Activated naive CD4-positive, alpha-beta T cell treated with anti-CD3 and anti-CD28 coated beads, Interleukin-2, amount 50 U/mL, for 16 hours (primary cell): ENCODE data around the gene KRTAP4-2.
"Not testable (repeated sequence)": the region's sequence is repeated elsewhere in the genome, so short reads cannot be mapped to it uniquely, and the experiment has no call there.

Experiments used
- DNase-seq: peaks from one replicate; pipeline ENCODE4 v3.0.0-alpha.2; 2020

KRTAP4-2 gene

GRCh38 chr17:41177727-41178271 lies at the start of gene KRTAP4-2:
Gene KRTAP4-2, minus strand, starts transcription at chr17:41178221. Its CDS starts 57 bp downstream, at chr17:41178164.
- no peak for DNase-seq

- DNase-seq = not testable (repeated sequence)
Measured at GRCh38 chr17:41226598-41227095, 48.6 kb upstream of the KRTAP4-2 start, which contains the start of gene KRTAP9-2. Gene KRTAP9-2, plus strand, starts transcription at chr17:41226648. Its CDS starts 7 bp downstream, at chr17:41226655.

GRCh38 chr17:41226051-41226450 lies 48.0 kb upstream of the KRTAP4-2 start:
- no peak for DNase-seq

DNA sequence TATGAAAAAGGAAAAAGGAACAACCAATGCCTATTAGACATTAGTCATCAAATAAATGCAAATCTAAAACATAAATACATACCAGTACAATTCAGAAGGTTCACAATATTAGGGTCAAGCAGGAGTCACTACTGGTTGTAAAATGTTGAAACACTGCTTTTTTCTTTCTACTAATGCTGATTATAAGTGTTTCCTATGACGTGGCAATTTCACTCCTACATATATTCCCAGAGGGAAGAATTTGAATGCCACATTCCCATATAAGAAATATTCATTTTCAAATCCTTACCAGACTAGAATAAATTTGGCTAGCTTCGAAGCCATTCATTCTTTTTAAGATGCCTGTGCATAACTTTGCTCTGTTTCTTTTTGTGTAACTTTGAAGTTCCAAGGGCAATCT lies 45.8 kb upstream of the KRTAP4-2 start:
- no peak for DNase-seq

- DNase-seq = no peak
Measured at GRCh38 chr17:41215681-41216080, 37.7 kb upstream of the KRTAP4-2 start.

- no peak for DNase-seq
Measured at GRCh38 chr17:41212524-41213169, 34.6 kb upstream of the KRTAP4-2 start.

GRCh38 chr17:41211845-41212466 lies 33.9 kb upstream of the KRTAP4-2 start:
- DNase-seq = no peak

DNA sequence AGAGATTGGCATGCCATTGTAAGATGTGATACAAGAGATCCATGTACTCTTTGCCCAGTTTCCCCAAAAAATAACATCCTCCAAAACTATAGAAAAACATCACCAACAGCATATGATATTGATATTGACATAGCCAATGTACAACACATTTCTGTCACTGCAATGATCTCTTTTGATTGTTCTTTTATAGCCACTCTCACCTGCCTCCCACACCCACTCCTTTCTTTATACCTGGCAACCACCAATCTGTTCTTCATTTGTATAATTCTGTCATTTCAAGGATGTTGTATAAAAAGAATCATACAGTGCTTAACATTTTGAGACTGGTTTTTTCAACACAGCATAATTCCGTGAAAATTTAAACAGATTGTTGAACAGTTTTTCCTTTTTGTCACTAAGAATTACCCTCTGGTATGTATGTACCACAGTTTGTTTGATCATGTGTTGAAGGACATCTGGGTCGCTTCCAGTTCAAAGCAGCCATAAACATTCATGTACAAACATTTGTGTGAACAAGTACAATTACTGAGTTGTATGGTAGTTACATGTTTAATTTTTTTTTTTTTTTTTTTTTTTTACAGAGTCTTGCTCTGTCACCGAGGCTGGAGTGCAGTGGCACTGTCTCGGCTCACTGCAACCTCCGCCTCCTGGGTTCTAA lies 21.5 kb upstream of the KRTAP4-2 start:
- DNase-seq = no peak

DNA sequence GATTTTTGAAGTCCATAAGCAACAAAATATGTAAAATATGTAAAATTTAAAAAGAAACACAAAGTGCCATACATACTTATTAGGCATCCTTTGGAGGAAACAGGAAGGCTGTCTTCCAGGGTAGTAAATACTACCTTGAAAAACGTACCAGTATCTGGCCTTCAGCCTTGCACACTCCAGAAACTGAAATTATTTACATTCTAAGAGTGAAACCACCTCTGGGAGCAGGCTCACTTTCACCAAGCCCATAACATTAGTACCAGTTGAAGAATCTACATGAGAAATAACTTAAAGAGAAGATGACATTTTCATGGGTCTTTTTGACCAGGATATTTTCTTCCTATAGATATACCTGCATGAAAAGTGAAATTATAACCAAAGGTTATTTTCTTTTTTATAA lies 18.0 kb upstream of the KRTAP4-2 start:
- no peak for DNase-seq

- DNase-seq = no peak
Measured at GRCh38 chr17:41190328-41190727, 12.3 kb upstream of the KRTAP4-2 start.

DNA sequence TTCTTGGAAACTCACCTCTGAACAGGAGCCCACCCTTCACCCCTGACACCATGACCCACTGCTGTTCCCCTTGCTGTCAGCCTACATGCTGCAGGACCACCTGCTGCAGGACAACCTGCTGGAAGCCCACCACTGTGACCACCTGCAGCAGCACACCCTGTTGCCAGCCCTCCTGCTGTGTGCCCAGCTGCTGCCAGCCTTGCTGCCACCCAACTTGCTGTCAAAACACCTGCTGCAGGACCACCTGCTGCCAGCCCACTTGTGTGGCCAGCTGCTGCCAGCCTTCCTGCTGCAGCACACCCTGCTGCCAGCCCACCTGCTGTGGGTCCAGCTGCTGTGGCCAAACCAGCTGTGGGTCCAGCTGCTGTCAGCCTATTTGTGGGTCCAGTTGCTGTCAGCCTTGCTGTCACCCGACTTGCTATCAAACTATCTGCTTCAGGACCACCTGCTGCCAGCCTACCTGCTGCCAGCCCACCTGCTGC lies 11.9 kb upstream of the KRTAP4-2 start, which contains the start of gene KRTAP9-1:
TSS of gene KRTAP9-1 (plus strand) at position 51 of the 482 bp plus-strand sequence. CDS start at position 51, 0 bp downstream.
- DNase-seq = not testable (repeated sequence)

DNA sequence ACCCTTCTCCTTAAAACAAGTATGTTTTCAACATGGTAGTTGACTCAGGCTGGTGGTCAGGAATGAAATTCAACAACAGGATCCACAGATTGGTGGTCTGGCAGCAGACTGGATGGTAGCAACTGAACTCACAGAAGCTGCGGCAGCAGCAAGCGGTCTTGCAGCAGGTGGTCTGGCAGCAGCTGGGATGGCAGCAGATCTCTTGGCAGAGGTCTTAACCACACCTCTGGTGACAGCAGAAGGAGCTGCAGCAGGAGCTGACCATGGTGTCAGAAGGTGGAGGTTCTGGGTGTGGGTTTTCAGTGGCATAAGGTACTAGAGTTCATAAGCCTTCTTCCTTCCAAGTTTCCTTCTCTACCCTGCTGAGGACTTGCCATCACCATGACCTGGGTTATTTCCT lies 8.9 kb upstream of the KRTAP4-2 start:
- no peak for DNase-seq

DNA sequence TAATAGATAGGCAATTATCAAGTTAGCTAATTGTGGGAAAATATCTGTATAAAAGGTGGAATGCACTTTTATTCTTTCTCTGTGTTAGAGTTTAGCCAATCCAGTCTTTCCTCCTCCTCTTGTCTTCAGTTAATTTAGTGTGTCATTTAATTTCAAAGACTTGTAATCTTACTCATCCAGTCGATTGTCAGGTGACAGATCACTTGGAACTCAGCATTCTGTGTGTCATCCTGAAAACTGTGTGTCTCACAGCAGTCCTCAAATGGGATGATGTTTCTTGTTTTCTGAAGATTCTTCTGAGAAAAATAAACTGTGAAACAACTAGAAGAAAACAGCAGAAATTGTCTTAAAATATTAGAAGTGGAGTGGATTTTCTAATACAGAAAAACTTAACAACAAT lies 7.0 kb upstream of the KRTAP4-2 start:
- DNase-seq = no peak

DNA sequence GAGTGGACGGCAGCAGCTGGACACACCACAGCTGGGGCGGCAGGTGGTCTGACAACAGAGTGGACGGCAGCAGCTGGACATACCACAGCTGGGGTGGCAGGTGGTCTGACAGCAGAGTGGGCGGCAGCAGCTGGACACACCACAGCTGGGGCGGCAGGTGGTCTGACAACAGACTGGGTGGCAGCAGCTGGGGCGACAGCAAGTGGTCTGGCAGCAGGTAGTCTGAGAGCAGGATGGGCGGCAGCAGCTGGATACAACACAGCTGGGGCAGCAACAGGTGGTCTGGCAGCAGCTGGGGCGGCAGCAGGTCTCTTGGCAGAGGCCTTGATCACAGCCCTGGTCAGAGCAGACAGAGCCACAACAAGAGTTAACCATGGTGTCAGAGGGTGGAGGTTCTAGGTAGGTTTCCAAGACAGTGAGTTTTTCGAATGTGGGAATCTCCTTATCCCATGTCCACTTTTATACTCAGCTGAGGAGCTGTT lies 6.5 kb upstream of the KRTAP4-2 start, which contains the start of gene KRTAP4-1:
TSS of gene KRTAP4-1 (minus strand) at position 432 of the 482 bp plus-strand sequence. CDS start at position 375, 57 bp downstream.
- no peak for DNase-seq

GRCh38 chr17:41178843-41179616 lies 1.0 kb upstream of the KRTAP4-2 start:
- no peak for DNase-seq

DNA sequence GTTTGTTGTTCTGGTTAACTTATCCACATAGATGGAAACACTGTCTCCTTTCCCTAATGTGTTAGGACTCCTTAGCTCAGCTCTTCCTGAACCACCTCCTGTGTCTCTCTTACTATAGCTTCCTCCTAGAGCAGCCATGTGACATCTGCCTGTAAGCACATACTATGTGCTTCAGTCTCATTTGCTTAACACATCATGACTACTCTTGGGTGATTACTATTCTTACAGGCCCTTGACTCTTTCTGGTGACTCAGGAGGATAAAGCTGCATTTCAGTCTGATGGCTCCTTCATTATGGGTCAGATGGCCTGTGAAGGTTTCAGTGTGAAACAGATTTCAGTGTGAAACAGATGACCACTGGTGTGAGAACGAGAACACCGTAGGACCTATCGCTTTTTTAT lies 320 bp upstream of the KRTAP4-2 start:
- DNase-seq = no peak

GRCh38 chr17:41176744-41177387 lies 1.2 kb downstream of the KRTAP4-2 start:
- DNase-seq = no peak

- DNase-seq = no peak
Measured at GRCh38 chr17:41171886-41172285, 6.1 kb downstream of the KRTAP4-2 start.

DNA sequence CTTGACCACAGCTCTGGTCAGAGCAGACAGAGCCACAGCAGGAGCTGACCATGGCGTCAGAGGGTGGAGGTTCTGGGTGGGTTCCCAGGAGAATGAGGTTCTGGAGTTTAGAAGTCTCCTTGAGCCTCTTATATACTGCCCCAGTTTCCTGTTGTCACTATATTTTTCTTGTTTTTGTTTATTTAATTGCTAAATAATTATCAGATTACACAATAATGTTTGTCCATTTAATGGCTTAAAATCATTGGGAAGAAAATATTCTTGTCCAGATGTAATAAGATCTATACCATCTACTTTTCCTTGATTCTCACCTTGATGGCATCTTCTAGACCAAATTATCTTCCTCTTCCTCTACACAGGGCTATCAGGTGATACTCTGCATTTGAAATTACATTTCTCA lies 9.9 kb downstream of the KRTAP4-2 start, which contains the start of gene KRTAP4-3:
TSS of gene KRTAP4-3 (minus strand) at position 101 of the 400 bp plus-strand sequence. CDS start at position 52, 49 bp downstream.
- no peak for DNase-seq

- DNase-seq = no peak
Measured at GRCh38 chr17:41167561-41167960, 10.5 kb downstream of the KRTAP4-2 start.

DNA sequence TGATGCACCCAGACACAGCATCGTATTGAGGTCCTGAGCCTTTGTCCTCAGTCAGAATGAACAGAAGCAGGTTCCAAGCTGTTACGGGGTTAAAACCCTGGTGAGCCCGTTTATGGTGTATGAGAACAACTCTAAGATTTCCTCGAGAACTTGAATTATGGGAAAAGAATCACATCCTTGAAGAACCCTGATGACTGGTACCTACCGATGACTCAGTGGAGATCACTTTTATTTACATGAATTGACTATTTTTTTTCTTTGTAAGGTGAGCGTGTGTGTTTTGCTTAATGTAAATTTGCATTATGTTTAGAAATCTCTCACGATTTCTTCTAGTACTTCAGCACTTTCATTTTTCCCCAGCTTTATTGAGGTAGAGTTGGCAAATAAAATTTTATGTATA lies 14.2 kb downstream of the KRTAP4-2 start:
- no peak for DNase-seq
